GM03348 (cell line): Measurements from ENCODE around the gene KRT83.
A peak's percentile ranks its signal among the peaks of the same experiment; 100 is the strongest.
"Not testable (repeated sequence)": the region's sequence is repeated elsewhere in the genome, so short reads cannot be mapped to it uniquely, and the experiment has no call there.

ENCODE experiments used
- DNase-seq: peaks from one replicate; pipeline ENCODE4 v3.0.0; 2012; ENCODE audit warnings: low spot score

Gene KRT83

GRCh38 chr12:52308806-52309425 is 12.3 kb downstream of the KRT83 start:
- DNase-seq = no peak

DNA sequence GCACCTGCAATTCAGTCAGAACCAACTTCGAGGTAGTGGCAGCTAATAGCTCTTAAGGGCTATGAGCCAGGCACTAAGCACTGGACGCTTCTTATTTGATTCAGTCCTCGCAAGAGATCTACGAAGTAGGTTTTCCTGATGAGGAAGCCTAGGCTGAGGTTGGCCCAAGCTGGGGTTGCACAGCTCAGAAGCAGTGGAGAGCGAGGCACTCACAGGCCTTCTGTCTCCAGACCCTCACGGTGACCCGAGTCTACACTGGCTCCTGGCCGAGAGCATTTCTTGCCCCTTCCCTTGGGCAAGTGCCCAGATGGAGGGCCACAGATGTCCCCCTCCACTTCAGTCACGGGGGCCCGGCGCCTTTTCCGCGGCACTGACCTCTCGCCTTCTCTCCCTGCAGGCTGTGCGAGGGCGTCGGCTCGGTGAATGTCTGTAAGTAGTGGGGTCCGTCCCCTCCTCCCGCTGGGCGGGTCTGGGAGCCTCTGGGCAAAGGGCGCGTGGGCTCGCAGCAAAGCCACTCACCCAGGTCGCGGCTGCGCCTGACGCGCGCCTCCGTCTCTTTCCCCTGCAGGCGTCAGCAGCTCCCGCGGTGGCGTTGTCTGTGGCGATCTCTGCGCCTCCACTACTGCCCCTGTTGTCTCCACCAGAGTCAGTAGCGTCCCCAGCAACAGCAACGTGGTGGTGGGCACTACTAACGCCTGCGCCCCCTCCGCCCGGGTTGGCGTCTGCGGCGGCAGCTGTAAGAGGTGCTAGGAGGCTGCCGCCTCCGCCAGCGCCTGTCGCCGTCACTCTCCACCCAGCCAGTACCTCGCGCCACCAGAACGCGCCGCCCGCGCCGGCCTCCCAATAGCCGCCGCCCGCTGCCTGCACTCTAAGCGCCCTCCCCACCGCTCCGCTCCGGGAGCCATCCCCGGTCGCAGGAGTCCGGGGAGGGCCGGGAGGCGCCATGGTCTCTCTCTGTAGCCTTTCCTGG is 13.1 kb downstream of the KRT83 start:
- DNase-seq = peak; percentile 83

DNA sequence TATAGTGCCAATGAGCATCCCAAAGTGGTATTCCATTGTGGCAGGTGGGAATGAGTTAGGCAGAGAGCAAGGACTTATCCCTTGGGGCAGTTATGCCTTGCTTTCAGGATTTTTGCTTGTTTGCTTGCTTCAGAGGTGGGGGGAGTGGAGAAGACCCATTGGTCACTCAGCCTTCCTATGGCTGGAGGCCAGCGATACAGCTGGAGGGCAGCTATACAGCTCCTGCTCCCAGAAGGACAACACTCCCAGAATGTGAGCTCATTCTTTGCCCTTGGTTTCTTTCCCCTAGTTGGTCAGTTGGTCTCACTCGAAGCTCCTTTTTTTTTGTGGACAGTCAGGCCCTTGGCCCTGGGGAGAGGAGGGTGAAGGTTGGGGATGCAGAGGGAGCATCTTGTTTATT is 14.5 kb downstream of the KRT83 start:
- no peak for DNase-seq

DNA sequence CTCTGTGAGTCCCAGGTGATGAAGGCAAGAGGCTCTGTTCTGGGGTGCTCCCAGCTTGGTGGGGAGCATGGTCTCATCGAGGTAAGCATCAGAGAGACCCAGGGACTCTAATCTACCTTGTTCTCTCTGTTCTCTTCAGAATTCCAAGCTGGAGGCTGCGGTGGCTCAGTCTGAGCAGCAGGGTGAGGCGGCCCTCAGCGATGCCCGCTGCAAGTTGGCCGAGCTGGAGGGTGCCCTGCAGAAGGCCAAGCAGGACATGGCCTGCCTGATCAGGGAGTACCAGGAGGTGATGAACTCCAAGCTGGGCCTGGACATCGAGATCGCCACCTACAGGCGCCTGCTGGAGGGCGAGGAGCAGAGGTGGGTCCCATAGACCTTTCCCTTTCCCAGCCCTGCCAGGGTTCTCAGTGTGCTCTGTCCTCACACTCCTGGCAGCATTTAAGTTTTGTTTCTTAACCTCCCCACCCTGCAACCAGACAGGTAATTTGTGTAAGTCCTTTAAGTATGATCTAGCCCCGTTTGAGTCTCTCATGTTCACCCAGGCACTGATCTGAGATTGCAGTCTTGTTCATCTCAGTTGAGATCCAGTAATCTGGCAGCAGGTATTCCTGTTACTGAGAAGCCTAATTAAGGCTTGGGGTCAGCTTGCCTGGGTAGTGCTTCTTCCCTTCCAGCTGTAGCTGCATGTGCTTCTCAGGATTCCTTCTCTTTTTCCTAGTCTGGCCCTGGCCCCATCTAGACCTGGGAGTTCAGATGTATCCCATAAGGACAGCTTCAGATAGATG is 15.1 kb downstream of the KRT83 start:
- DNase-seq = no peak

- DNase-seq = not testable (repeated sequence)
Measured at GRCh38 chr12:52304941-52305411, 16.2 kb downstream of the KRT83 start.

- DNase-seq = not testable (repeated sequence)
Measured at GRCh38 chr12:52302242-52302914, 18.8 kb downstream of the KRT83 start.

GRCh38 chr12:52301721-52302120 is 19.5 kb downstream of the KRT83 start:
- DNase-seq = not testable (repeated sequence)

GRCh38 chr12:52300796-52301691 is 20.2 kb downstream of the KRT83 start:
- DNase-seq = no peak

DNA sequence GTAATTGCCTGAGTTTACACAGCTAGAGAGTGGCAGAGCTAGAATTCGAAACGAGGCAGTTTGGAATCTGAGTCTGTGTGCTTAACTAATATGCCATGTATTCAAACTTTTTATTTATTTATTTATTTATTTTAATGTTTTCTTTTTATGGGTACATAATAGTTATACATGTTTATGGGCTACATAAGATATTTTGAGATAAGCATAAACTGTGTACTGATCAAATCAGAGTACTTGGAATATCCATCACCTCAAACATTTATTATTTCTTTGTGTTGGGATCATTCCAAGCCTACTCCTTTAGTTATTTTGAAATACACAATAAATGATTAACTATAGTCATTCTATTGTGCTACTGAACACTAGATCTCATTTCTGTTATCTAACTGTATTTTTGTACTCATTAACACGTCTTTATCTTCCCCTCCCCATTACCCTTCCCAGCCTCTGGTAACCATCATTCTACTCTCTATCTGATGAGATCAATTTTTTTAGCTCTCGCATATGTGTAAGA is 22.5 kb downstream of the KRT83 start:
- DNase-seq = no peak

DNA sequence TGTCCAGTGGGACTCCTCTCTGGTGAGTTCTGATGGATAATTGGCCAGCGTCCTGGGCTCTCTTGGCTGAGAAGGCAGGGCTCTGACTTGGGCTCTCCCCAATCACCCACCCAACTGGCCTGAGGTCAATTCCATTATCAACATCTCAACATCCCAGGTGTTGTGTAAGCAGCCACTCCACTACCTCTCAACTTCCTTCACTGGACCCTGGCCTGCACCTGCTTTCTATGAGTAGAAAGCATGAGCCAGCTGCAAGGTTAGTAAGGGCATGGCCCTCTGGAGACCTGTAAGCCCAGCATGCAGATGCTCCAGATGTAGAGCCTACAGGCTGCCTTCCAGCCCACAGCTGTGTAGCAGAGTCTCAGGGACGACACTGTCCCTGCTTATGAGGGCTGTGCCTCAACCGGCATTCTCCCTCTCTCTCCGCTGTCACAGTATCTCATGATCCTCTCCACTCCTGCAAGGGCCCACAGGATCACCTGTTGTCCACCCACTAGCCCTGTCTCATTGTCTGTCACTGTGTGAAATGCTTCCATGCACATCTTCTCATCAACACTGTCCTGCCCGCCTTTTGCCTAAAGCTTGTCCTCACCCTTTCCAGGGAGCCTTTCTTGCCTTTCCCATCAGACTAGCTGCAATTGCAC is 24.5 kb downstream of the KRT83 start:
- DNase-seq = no peak

- DNase-seq = peak; percentile 37
Measured at GRCh38 chr12:52295663-52296062, 25.5 kb downstream of the KRT83 start.

- no peak for DNase-seq
Measured at GRCh38 chr12:52294803-52295202, 26.4 kb downstream of the KRT83 start.

- no peak for DNase-seq
Measured at GRCh38 chr12:52293926-52294325, 27.3 kb downstream of the KRT83 start.

- DNase-seq = no peak
Measured at GRCh38 chr12:52291267-52291935, 29.8 kb downstream of the KRT83 start, which contains the start of gene KRT81. KRT81 (minus strand) TSS chr12:52291534; CDS start chr12:52291465, 69 bp downstream.

GRCh38 chr12:52290483-52291134 is 30.6 kb downstream of the KRT83 start:
- not testable (repeated sequence) for DNase-seq

GRCh38 chr12:52287816-52288805 is 33.1 kb downstream of the KRT83 start:
- DNase-seq = not testable (repeated sequence)
